Epithelial cell of esophagus (primary cell): ENCODE data around the gene NCMAP.

Experiments used
- DNase-seq: peaks from one replicate; pipeline ENCODE4 v3.0.0; 2010; ENCODE audit warnings: low read depth
- H3K4me3 ChIP-seq: 2 replicates; pipeline ENCODE4 v1.5.1; 2011; ENCODE audit warnings: mild to moderate bottlenecking, low read length, control low read depth
- TF ChIP-seq, protein P1 (sequence below): IDR thresholded peaks from 2 replicates; pipeline ENCODE4 v1.5.1; 2011; ENCODE audit warnings: low read depth, mild to moderate bottlenecking, low read length, control low read depth, inconsistent platforms; ENCODE audit not compliant: insufficient read depth; ENCODE audit errors: missing control alignments

NCMAP gene

GRCh38 chr1:24620678-24621077, 64.8 kb downstream of the NCMAP start:
- no peak for DNase-seq
- TF ChIP-seq, protein P1, sequence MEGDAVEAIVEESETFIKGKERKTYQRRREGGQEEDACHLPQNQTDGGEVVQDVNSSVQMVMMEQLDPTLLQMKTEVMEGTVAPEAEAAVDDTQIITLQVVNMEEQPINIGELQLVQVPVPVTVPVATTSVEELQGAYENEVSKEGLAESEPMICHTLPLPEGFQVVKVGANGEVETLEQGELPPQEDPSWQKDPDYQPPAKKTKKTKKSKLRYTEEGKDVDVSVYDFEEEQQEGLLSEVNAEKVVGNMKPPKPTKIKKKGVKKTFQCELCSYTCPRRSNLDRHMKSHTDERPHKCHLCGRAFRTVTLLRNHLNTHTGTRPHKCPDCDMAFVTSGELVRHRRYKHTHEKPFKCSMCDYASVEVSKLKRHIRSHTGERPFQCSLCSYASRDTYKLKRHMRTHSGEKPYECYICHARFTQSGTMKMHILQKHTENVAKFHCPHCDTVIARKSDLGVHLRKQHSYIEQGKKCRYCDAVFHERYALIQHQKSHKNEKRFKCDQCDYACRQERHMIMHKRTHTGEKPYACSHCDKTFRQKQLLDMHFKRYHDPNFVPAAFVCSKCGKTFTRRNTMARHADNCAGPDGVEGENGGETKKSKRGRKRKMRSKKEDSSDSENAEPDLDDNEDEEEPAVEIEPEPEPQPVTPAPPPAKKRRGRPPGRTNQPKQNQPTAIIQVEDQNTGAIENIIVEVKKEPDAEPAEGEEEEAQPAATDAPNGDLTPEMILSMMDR: no peak
- H3K4me3 ChIP-seq: no peak overlapping the region

- H3K4me3 ChIP-seq: no peak overlapping the region
- TF ChIP-seq, protein P1: no peak
- DNase-seq: no peak
These were observed 65.2 kb downstream of the NCMAP start for GRCh38 chr1:24621121-24621520.

- TF ChIP-seq, protein P1: no peak
- H3K4me3 ChIP-seq: no peak overlapping the region
- no peak for DNase-seq
These were observed 66.3 kb downstream of the NCMAP start for GRCh38 chr1:24622218-24622617.

DNA sequence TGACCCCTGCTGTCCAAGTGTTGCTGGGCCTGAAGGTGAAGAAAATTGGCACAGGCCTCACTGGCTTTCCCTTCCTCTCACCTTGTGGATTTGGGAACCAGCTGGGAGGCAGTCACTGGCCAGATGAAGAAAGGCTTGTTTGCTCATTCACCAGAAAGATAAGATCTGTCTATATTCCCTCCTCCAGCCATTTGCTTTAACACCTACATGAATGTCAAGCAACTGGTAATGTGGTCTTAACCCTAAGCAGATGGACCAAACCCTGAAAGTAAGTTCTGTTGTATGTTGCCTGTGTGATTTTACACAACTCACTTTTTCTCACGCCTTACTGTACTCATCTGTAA, 76.9 kb downstream of the NCMAP start:
- H3K4me3 ChIP-seq: no peak overlapping the region
- TF ChIP-seq, protein P1: no peak
- no peak for DNase-seq

DNA sequence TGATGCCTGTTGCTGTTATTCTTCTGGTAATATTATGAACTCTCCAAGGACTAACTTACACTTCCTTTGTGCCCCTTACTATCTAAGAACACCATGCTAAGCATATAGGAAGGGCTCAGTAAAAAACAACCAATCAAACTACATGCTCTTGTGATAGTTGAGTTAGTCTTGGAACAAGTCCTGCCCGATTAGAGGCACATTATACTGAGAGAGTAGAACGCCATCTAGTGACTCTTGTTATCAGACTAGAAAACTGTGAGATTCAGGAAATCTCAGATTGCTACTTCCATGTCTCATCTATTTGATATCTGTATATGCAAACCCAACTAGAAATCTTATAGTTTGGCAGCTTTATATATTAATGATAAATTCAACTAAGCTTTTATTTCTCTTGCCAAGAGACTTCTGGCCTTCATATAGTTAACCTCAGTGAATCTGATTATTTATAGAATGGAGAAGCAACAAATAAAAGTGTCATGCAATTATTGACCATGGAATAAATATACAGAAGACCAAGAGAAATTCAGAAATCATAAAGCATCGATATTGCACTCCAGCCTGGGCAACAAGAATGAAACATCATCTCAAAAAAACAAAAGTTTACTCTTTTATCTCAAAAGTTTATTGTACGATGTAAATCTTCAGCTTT, 79.4 kb downstream of the NCMAP start:
- H3K4me3 ChIP-seq: no peak overlapping the region
- TF ChIP-seq, protein P1: peak; percentile 66
- peak; percentile 78 for DNase-seq

GRCh38 chr1:24636661-24637357, 80.9 kb downstream of the NCMAP start:
- DNase-seq: no peak
- TF ChIP-seq, protein P1: no peak
- H3K4me3 ChIP-seq: no peak overlapping the region

- no peak for DNase-seq
- TF ChIP-seq, protein P1: no peak
- H3K4me3 ChIP-seq: no peak overlapping the region
These were observed 83.2 kb downstream of the NCMAP start for GRCh38 chr1:24639094-24639493.
